Activated CD4-positive, alpha-beta T cell treated with anti-CD3 and anti-CD28 coated beads for 36 hours (primary cell): Measurements from ENCODE around the gene FBXW11. TPM values are rescaled to one million over a fixed set of nuclear protein-coding genes. Genes with fewer than 3 reads are reported as not detected.

Source experiments
- ATAC-seq: fragments of 200-7000 bp; cut with Tn5 transposase; one replicate; pipeline ENCODE4 v1.10.0; 2021; ENCODE audit warnings: mild to moderate bottlenecking, moderate library complexity
- CTCF ChIA-PET: fragments of 350-600 bp; sonication (Branson Sonifier 250); formaldehyde crosslinking; loops from one replicate; lab custom pipeline; 2021; ENCODE audit warnings: antibody characterized with exemption; lab: Charles Lee
- POLR2A ChIA-PET: fragments of 350-600 bp; sonication (Branson Sonifier 250); formaldehyde crosslinking; loops from one replicate; lab custom pipeline; 2021; ENCODE audit warnings: antibody characterized with exemption, inconsistent platforms; lab: Charles Lee
- DNase-seq: peaks from one replicate; pipeline ENCODE4 v3.0.0-alpha.2; 2020
- H3K27ac Mint-ChIP-seq: one replicate; pipeline ENCODE4 v1.8.0; 2021; ENCODE audit warnings: mixed read lengths
- H3K27me3 Mint-ChIP-seq: one replicate; pipeline ENCODE4 v1.8.0; 2021; ENCODE audit warnings: mixed read lengths
- H3K36me3 Mint-ChIP-seq: one replicate; pipeline ENCODE4 v1.8.0; 2021; ENCODE audit warnings: low read depth, mixed read lengths
- H3K4me1 Mint-ChIP-seq: one replicate; pipeline ENCODE4 v1.8.0; 2021; ENCODE audit warnings: mixed read lengths
- H3K4me3 Mint-ChIP-seq: one replicate; pipeline ENCODE4 v1.8.0; 2021; ENCODE audit warnings: mild to moderate bottlenecking, moderate library complexity, mixed read lengths
- H3K9me3 Mint-ChIP-seq: one replicate; pipeline ENCODE4 v1.8.0; 2021; ENCODE audit warnings: low read depth, mixed read lengths
- intact Hi-C, 2 experiments: fragments of 100-400 bp; cut with DNase I in 1 of 2; cut with micrococcal nuclease in 1 of 2; formaldehyde crosslinking; loops; one replicate each; pipeline versions ENCODE4 v1.14.2 to v1.15.1; 2022 to 2024; cut with DNase I, micrococcal nuclease
- total RNA-seq, 2 experiments: library from RNA; stranded (reverse); gene quantifications; one replicate each; pipeline ENCODE4 v1.2.3, GENCODE V29; 2021

FBXW11 gene
- total RNA-seq, 2 experiments from 2014 or later: 33.8 to 39.5 TPM

- no peak overlapping the region for H3K27ac Mint-ChIP-seq
- ChIA-PET POLR2A (no interaction called here), CTCF (interaction anchor here (0.6 to 1.7 kb wide), 2 partner anchors 78 to 1478 kb away, joined by 3 to 5 read pairs; no protein-coding TSS in a partner anchor)
- no peaks in the 10 kb centered on the region for H3K4me1 Mint-ChIP-seq
- H3K36me3 Mint-ChIP-seq: peaks cover 8% of the 10 kb centered on the region
- ATAC-seq: no peak
- DNase-seq: no peak
- H3K9me3 Mint-ChIP-seq: peaks cover 7% of the 10 kb centered on the region
- intact Hi-C loops: no loop called here
- H3K27me3 Mint-ChIP-seq: no peaks in the 10 kb centered on the region
- H3K4me3 Mint-ChIP-seq: no peak overlapping the region
These were observed 172.0 kb downstream of the FBXW11 start for GRCh38 chr5:171834461-171834860.

GRCh38 chr5:171832775-171833174 lies 173.7 kb downstream of the FBXW11 start:
- POLR2A ChIA-PET: no interaction called here
- Mint-ChIP-seq H3K27ac (no peak overlapping the region), H3K4me3 (no peak overlapping the region), H3K27me3 (no peaks in the 10 kb centered on the region), H3K4me1 (no peaks in the 10 kb centered on the region), H3K36me3 (peaks cover 8% of the 10 kb centered on the region), H3K9me3 (peaks cover 7% of the 10 kb centered on the region)
- DNase-seq (no peak), ATAC-seq (no peak)
- intact Hi-C loops: no loop called here
- CTCF ChIA-PET: no interaction called here

- POLR2A ChIA-PET: no interaction called here
These were observed 175.8 kb downstream of the FBXW11 start for GRCh38 chr5:171830686-171831085.

GRCh38 chr5:171827162-171827561 lies 179.3 kb downstream of the FBXW11 start:
- intact Hi-C loops: no loop called here
- Mint-ChIP-seq H3K4me1 (no peaks in the 10 kb centered on the region), H3K27me3 (no peaks in the 10 kb centered on the region), H3K27ac (no peak overlapping the region), H3K9me3 (peaks cover 3% of the 10 kb centered on the region), H3K36me3 (no peaks in the 10 kb centered on the region), H3K4me3 (no peak overlapping the region)
- ChIA-PET CTCF (no interaction called here), POLR2A (no interaction called here)
- no peak for ATAC-seq
- no peak for DNase-seq

More at GRCh38 chr5:171830686-171831085, 175.8 kb downstream of the FBXW11 start:
- DNase-seq: no peak
- Mint-ChIP-seq H3K4me1 (no peaks in the 10 kb centered on the region), H3K27ac (no peak overlapping the region), H3K36me3 (peaks cover 8% of the 10 kb centered on the region), H3K27me3 (no peaks in the 10 kb centered on the region), H3K9me3 (peaks cover 7% of the 10 kb centered on the region), H3K4me3 (no peak overlapping the region)
- intact Hi-C loops: no loop called here
- CTCF ChIA-PET: no interaction called here
- ATAC-seq: no peak

GRCh38 chr5:171826132-171826531 lies 180.3 kb downstream of the FBXW11 start:
- Mint-ChIP-seq H3K27me3 (no peaks in the 10 kb centered on the region), H3K27ac (no peak overlapping the region), H3K4me3 (no peak overlapping the region), H3K4me1 (no peaks in the 10 kb centered on the region), H3K36me3 (no peaks in the 10 kb centered on the region), H3K9me3 (no peaks in the 10 kb centered on the region)
- DNase-seq (no peak), ATAC-seq (no peak)
- POLR2A ChIA-PET: no interaction called here
- intact Hi-C loops: no loop called here
- CTCF ChIA-PET: no interaction called here

GRCh38 chr5:171825051-171825450 lies 181.4 kb downstream of the FBXW11 start:
- ATAC-seq (no peak), DNase-seq (no peak)
- H3K4me3 Mint-ChIP-seq: no peak overlapping the region
- H3K4me1 Mint-ChIP-seq: no peaks in the 10 kb centered on the region
- H3K27ac Mint-ChIP-seq: no peak overlapping the region
- intact Hi-C loops: no loop called here
- ChIA-PET POLR2A (no interaction called here), CTCF (no interaction called here)
- no peaks in the 10 kb centered on the region for H3K9me3 Mint-ChIP-seq
- no peaks in the 10 kb centered on the region for H3K27me3 Mint-ChIP-seq
- H3K36me3 Mint-ChIP-seq: no peaks in the 10 kb centered on the region

GRCh38 chr5:171823269-171823668 lies 183.2 kb downstream of the FBXW11 start:
- Mint-ChIP-seq H3K4me1 (no peaks in the 10 kb centered on the region), H3K36me3 (no peaks in the 10 kb centered on the region)
- intact Hi-C loops: no loop called here

GRCh38 chr5:171821286-171821685 lies 185.2 kb downstream of the FBXW11 start:
- intact Hi-C loops: no loop called here
- Mint-ChIP-seq H3K4me1 (no peaks in the 10 kb centered on the region), H3K4me3 (no peak overlapping the region), H3K9me3 (no peaks in the 10 kb centered on the region), H3K36me3 (no peaks in the 10 kb centered on the region), H3K27me3 (no peaks in the 10 kb centered on the region), H3K27ac (no peak overlapping the region)
- DNase-seq (no peak), ATAC-seq (no peak)
- ChIA-PET CTCF (interaction anchor here (0.8 to 1.1 kb wide), 2 partner anchors 85 to 742 kb away, joined by 3 to 4 read pairs; no protein-coding TSS in a partner anchor), POLR2A (no interaction called here)

More at GRCh38 chr5:171823269-171823668, 183.2 kb downstream of the FBXW11 start:
- H3K27ac Mint-ChIP-seq: no peak overlapping the region
- ATAC-seq (no peak), DNase-seq (no peak)
- POLR2A ChIA-PET: no interaction called here
- no peaks in the 10 kb centered on the region for H3K9me3 Mint-ChIP-seq
- H3K27me3 Mint-ChIP-seq: no peaks in the 10 kb centered on the region
- CTCF ChIA-PET: no interaction called here
- no peak overlapping the region for H3K4me3 Mint-ChIP-seq

GRCh38 chr5:171820561-171820960 lies 185.9 kb downstream of the FBXW11 start:
- Mint-ChIP-seq H3K9me3 (no peaks in the 10 kb centered on the region), H3K4me1 (no peaks in the 10 kb centered on the region), H3K27me3 (no peaks in the 10 kb centered on the region), H3K36me3 (no peaks in the 10 kb centered on the region), H3K27ac (no peak overlapping the region), H3K4me3 (no peak overlapping the region)
- DNase-seq (no peak), ATAC-seq (no peak)
- ChIA-PET POLR2A (no interaction called here), CTCF (no interaction called here)
- intact Hi-C loops: no loop called here

GRCh38 chr5:171816666-171817065 lies 189.8 kb downstream of the FBXW11 start:
- ATAC-seq: no peak
- peaks cover 2% of the 10 kb centered on the region for H3K27me3 Mint-ChIP-seq
- H3K4me1 Mint-ChIP-seq: no peaks in the 10 kb centered on the region
- intact Hi-C loops: no loop called here
- CTCF ChIA-PET: no interaction called here
- no peak overlapping the region for H3K27ac Mint-ChIP-seq
- POLR2A ChIA-PET: no interaction called here
- DNase-seq: no peak
- H3K36me3 Mint-ChIP-seq: no peaks in the 10 kb centered on the region
- no peaks in the 10 kb centered on the region for H3K9me3 Mint-ChIP-seq
- H3K4me3 Mint-ChIP-seq: no peak overlapping the region

GRCh38 chr5:171813813-171814490 lies 192.5 kb downstream of the FBXW11 start:
- Mint-ChIP-seq H3K27me3 (peaks cover 2% of the 10 kb centered on the region), H3K27ac (no peak overlapping the region), H3K4me1 (no peaks in the 10 kb centered on the region), H3K36me3 (no peaks in the 10 kb centered on the region), H3K9me3 (peaks cover 3% of the 10 kb centered on the region), H3K4me3 (no peak overlapping the region)
- ATAC-seq (no peak), DNase-seq (no peak)
- intact Hi-C loops: no loop called here
- ChIA-PET CTCF (interaction anchor here (0.5 to 0.6 kb wide), 2 partner anchors 40 to 1787 kb away, joined by 3 read pairs; no protein-coding TSS in a partner anchor), POLR2A (no interaction called here)

- ChIA-PET POLR2A (no interaction called here), CTCF (interaction anchor here (0.5 kb wide), 1 partner anchor 40 kb away, joined by 3 read pairs; no protein-coding TSS in a partner anchor)
- DNase-seq (no peak), ATAC-seq (no peak)
- Mint-ChIP-seq H3K27ac (no peak overlapping the region), H3K4me3 (no peak overlapping the region), H3K4me1 (no peaks in the 10 kb centered on the region), H3K9me3 (peaks cover 3% of the 10 kb centered on the region), H3K27me3 (peaks cover 6% of the 10 kb centered on the region), H3K36me3 (no peaks in the 10 kb centered on the region)
- intact Hi-C loops: no loop called here
These were observed 193.2 kb downstream of the FBXW11 start for GRCh38 chr5:171813270-171813669.
